Measurements from ENCODE around the gene TCF7L1.

DNA sequence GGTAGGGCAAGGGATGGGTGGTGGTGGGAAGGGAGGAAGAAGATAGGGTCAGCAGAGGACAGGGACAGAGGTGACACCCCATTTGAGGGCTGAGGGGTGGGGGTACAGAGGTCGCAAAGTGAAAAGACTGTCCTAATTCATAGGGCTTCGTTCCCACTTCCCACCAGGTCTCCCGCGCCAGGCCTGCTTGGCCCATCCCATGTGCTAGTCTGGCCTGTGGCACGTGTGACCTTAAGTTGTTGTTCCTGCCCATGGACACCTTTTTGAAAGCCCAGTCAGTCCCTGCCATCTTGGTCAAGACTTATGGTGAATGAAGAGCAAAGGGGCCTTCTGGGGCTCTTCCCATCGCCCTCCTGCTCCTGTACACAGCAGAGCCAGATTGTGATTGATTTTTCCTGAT lies 148.4 kb downstream of the TCF7L1 start:
- TF ChIP-seq, protein P1, sequence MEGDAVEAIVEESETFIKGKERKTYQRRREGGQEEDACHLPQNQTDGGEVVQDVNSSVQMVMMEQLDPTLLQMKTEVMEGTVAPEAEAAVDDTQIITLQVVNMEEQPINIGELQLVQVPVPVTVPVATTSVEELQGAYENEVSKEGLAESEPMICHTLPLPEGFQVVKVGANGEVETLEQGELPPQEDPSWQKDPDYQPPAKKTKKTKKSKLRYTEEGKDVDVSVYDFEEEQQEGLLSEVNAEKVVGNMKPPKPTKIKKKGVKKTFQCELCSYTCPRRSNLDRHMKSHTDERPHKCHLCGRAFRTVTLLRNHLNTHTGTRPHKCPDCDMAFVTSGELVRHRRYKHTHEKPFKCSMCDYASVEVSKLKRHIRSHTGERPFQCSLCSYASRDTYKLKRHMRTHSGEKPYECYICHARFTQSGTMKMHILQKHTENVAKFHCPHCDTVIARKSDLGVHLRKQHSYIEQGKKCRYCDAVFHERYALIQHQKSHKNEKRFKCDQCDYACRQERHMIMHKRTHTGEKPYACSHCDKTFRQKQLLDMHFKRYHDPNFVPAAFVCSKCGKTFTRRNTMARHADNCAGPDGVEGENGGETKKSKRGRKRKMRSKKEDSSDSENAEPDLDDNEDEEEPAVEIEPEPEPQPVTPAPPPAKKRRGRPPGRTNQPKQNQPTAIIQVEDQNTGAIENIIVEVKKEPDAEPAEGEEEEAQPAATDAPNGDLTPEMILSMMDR (IDR thresholded peaks at IDR 0.05): no peak
- TF ChIP-seq POLR2AphosphoS5 (IDR thresholded peaks at IDR 0.05; ENCODE audit: low read depth, low read length) (no peak), TCF7L2 (IDR thresholded peaks at IDR 0.05; ENCODE audit: low read depth, low read length) (no peak)

All from Panc1 (cell line).